Stimulated activated CD8-positive, alpha-beta memory T cell treated with anti-CD3 and anti-CD28 coated beads, Interleukin-15, amount 100 ng/mL, for 1 hour (primary cell): ENCODE results near the gene PLCD1.
"Not testable (repeated sequence)": the region's sequence is repeated elsewhere in the genome, so short reads cannot be mapped to it uniquely, and the experiment has no call there.

Experiments
- DNase-seq: peaks from one replicate; pipeline ENCODE4 v3.0.0-alpha.2; 2020; ENCODE audit warnings: low read depth

PLCD1 gene

DNA sequence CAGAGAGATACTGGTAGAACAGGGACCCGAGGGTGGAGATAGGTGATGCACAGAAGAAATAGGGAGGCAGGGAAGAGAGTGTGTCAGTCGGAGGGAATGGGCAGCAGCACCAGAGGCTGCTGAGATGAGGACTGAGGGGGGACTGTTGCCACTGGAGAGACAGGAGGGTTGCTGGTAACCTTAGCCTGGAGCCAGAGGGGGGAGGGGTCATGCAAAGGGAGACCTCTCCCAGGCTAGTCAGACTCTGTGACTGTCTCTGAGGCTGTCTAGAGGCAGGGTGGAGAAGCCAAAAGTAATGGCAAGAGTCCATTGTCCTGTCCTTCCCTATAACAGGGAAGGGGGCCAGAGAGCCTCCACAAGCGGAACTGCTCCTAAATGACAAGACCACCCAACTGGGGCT is 7.5 kb upstream of the PLCD1 start:
- no peak for DNase-seq

DNA sequence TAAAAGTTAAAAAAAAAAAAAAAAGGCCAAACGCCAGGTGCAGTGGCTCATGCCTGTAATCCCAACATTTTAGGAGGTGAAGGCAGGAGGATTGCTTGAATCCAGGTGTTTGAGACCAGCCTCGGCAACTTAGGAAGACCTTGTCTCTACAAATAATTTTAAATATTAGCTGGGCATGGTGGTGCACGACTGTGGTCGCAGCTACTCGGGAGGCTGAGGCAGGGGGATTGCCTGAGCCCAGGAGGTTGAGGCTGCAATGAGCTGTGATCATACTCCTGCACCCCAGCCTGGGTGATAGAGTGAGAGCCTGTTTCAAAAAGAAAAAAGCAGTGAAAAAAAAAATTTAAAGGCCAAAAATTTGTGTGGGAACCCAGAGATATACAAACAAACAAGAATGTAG is 6.8 kb upstream of the PLCD1 start:
- DNase-seq = no peak

DNA sequence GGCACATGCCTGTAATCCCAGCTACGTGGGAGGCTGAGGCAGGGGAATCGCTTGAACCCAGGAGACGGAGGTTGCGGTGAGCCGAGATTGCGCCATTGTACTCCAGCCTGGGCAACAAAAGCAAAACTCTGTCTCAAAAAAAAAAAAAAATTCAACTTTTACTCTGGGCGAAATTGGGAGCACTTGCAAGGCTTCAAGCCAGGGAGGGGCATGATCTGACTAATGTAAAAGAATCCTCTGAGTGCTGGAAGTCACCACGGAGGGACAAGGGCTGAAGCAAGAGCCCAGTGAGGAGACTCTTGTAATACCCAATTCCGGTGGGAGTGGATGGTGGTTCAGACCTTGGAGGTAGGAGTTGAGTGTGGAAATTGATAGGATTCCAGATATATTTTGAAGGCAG is 4.9 kb upstream of the PLCD1 start:
- not testable (repeated sequence) for DNase-seq

DNA sequence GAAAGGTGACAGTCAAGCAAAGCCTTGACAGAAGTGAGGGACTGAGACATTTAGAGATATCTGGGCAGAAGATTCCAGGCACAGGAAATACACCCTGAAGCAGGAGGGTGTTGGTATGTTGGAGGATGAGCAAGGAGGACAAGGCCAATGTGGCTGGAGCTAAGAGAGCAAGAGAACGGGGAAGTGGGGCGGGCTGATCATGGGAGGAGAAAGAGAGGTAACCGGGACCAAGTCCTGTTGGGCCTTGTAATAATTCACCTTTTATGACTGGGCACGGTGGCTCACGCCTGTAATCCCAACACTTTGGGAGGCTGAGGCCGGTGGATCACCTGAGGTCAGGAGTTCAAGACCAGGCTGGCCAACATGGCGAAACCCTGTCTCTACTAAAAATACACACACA is 4.1 kb upstream of the PLCD1 start:
- not testable (repeated sequence) for DNase-seq

DNA sequence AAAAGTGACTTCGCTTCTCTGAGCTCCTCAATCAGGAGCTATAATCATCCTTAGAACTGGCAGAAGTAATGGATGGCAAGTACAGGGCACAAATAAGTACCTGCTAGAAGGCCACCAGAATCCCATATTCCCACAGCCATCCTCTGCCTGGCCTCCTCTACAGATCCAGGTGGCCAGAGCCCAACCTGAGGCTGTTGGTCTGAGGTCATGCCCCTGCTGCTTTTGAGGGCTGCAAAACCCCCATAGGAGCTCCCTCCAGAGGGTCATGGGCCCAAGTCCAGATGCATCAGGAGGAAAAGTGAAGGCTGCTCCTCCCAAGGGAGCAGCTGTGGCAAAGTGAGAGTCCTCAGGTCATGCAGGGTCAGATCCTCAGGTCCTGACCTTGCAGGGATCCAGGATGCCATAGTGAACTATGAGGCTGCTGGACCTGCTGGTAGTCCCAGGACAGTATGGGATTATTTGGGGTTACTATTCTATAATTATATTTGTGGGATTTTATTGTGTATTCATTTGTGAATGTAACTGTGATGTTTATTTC is 3.0 kb upstream of the PLCD1 start:
- no peak for DNase-seq

DNA sequence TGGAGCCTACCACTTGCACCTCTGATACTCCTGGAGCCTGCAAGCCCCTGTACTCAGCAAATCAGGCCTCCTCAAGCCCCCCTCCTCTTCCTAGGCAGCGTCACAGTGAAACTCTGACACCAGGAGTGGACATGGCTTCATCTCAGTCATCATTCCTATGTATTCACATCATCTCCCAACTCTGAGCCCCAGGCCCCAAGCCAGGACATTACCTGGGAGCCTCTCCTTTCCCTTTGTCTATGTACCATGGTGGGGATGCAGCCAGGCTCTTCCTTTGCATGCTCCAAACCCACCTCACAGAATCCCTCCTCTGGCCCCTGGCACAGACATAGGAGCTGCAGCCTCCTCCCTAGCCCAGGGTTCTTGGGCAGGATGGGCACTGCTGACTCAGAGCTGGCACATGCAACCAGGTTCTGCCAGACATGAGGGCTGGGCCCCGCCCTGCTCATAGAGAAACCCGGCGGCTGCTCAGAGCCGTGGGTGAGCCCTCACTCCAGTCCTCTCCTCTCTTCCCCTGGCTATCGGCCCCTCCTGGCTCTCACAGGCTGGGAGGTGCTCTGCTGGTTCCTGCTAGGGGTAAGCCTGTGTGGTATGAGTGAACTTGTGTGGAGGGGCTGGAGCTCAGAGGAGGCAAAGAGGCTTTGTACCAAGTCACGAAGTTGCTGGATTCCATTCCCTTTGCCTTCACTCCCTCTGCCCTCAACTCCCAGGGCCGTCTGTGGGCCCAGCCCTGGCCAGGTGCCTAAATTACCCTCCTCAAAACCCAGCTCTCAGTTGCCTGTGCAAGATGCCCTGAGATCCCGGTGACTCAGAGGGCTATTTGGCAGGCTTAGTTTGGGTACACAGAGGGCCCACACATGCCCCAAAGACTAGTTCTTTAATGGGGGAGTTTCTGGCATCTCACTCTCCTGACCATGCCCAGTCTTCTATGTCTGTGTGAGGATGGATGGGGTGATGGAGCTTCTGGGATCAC is 1.9 kb upstream of the PLCD1 start:
- DNase-seq = no peak

DNA sequence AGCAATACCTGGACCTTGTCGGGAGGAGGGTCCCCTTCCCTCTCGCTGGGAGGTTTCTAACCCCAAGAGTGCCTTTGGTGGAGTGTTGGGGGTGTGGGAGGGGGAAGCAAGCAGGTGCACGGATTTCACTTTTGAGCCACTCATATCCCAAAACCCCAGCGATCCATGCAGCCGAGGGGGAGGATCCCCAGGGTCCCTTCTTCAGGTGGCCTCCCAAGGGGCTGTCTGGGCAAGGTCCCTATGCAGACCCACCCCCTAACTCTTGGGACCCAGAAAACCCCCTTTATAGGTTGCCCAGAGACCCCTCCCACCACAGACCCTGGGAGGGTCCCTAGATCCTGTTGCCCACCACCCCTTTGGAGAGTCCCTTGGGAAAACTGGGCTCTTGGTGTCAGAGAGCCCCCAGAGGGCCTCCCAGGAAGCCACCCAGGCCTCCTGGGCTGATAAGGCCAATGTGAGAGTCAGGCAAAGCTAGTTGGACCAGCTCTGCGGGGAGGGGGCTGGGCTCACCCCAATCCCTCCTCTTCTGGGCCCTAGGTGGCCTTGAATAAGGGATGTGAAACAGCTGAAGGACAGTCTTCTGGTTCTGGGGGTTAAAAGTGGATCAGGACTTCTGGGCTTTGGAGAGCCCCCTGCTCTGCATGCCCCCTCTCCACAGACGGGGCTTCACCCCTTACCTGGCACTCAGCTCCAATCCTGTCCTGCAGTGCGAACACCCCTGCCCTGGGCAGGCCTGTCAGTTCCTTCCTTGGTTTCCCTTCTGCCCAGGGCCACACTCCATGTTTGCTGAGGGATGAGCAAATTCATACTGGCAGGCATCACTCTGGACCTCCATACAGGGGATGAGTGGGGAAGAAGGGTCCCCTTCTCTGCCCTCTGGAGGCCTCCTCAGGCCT is 932 bp upstream of the PLCD1 start:
- no peak for DNase-seq

DNA sequence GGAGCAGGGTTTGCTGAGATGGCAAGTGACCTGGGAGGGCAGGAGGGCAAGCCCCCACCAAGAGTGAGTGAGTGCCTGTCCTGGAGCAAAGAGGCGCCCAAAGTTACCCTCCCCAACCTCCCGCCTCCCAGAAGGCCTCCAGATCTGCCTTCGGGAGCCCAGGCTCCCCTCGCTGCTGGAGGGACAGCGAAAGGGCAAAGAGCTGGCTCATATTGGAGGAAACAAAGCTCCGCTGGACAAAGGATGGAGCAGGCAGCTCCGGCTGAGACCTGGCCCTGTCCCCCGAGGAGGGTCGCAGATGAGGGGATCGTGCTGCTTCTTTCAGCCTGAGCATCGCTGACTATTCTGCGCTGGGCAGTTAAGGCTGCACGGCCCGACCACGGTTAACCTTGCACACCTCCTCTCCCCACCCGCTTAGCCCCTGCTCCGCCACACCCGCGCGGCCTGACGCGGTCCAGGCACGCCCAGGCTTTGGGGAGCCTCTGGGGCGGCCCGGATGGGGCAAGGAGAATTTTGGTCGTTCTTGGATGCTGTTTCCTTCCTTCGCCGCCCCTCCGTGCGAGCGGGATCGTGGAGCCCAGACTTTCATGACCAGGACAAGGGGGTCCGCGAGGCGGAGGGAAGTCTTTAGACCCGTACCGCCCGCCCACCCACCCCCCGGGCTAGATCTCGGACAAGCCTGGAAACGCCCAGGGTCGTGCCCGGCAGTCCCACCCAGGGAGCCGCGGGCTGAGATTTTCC is 651 bp downstream of the PLCD1 start:
- no peak for DNase-seq

DNA sequence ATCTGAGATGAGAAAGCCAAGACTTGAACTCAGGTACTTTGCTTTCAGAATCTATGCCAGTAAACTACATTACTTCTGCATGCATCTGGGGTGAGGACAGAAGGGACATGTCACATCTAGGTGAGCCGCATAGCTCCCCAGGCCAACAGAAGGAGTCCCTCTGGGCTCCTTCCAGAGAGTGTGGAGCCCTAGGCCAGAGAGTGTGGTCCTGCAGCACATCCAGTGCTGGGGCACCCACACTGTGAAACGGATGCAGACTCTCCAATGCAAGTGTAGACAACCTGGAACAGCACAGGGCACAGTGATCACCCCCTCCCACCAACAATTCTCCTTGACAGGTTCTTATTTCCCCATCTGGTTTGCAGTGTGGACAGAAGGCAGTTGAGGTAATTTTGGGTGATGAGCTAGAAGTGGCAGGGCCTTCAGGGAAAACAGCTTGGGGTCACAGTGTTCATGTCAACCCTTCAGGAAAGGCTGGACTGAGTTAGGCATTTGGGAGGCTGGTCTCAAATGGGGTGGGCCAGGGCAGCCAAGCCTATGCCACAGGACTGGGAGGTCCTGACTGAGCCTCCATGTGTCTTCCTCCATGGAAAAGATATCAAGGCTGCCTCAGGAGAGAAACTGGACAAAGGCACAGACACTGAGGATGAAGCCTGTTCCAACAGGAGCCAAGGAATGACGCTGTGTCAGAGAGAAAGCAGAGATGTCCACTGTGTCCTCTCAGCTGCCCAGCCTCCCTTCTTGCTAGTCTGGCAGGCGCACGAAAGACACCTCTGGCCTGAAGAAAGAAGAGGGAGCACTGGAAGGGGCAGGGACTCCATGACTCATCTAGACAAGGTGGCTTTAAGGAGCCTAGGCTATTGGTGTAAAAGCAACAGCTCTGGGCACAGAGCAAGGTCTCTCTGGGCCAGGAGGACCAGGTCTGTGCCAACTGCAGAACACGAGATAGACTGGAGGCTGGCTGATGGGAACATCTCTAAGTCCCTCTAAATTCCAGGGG is 1.7 kb downstream of the PLCD1 start:
- DNase-seq = no peak

DNA sequence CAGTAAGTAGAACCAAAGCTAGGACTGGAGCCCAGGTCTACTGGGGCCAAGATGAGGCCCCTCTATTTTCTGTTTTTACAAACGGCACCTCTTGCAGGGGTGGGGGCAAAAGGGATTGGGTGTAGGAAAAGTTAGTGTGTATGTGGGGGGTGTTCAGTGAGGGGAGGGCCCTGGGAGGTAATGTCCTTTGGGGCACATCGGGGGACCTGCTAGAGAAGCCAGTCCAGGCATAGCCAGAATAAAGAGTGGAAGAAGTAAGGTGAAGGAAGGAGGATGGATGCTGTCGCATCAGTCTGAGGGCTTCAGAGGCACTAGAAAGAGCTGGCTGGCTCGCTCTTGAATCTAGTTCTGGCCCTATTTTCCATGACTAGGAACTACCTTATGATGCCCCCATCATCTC is 2.6 kb downstream of the PLCD1 start:
- DNase-seq = no peak

DNA sequence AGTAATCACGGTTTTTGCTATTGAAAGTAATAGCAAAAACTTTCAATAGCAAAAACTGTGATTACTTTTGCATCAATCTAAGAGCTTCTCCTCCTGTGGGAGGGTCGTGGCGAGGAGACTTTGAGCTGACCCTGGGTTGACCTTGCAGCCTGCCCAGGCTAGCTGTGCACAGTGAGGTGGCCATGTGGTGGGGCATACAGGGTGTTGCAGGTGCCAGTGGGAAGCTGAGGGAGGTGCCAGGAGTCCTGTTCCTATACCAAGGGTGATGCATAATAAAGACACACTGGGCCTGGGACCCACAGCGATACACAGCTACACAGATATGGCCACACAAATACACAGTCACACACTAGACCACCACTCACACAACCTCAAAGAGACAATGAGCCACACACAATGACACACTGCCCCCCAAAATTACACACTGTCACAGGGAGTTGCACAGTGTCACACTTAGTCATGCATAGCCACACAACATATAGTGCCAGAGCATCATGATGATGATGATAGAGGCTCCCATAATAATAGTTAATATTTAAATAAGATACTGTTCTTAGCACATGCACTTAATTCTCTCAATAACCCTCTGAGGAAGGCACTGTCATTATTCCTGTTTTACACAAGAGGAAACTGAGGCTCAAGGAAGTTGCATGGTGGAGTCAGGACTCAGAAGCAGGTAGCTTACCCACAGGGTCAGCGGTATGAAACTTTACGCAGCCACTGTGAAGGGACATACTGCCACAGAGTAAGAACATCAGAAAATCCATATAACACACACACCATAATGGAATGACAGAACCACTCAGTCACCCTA is 6.3 kb downstream of the PLCD1 start:
- DNase-seq = no peak

DNA sequence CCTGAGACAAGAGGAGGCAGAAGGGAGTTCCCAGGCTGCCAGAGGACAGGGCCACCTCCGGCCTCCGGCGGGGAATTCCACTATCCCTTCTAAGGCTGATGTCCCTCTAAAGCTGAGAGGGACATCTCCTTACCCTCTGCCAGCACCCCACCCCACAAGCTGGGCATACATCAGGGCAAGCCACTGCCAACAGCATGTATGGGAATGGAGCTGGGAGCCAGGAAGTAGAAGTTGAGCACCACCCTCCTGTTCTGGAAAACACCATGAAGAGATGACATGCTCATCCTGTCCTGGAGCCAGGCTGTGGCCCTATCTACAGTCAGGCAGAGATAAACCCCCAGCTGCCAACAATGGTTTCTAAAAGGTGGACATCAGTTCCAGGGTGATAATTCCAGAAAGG is 7.1 kb downstream of the PLCD1 start:
- no peak for DNase-seq

DNA sequence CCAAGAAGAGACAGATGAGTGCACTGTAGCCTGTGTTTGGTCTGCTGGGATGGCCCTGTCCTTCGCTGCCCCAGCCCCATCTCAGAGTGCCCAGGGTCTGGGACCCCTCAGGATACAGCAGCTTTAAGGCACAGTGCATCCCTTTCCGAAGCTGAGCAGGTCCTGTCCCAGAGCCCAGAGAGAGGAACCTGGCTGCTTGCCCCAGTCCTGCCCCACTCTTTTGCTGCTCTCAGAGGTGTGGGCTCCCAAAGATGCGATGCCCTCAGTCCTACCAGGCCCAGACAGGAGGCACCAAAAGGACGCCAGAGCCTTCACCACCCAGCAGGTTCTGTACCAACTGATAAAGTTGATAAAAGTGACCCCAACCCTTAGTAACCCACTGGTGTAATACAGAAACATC is 8.2 kb downstream of the PLCD1 start:
- DNase-seq = no peak

DNA sequence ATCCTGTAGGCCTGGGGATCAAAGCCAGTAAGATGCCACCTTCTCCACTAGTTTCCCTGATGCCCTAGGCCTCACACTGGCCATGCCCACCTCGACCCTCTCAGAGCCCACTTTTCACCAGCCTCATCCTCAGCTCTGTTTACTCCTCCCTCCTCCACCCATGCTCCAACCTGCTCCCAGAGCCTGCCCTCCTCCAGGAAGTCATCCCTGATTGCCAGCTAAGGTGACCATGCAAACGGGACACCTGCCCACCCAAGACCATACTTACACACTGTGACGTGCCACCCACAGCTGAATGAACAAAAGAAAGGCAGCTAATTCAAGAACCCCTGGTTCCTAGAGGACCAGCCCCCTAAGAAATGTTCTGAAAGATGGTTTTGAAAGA is 9.1 kb downstream of the PLCD1 start:
- DNase-seq = no peak

DNA sequence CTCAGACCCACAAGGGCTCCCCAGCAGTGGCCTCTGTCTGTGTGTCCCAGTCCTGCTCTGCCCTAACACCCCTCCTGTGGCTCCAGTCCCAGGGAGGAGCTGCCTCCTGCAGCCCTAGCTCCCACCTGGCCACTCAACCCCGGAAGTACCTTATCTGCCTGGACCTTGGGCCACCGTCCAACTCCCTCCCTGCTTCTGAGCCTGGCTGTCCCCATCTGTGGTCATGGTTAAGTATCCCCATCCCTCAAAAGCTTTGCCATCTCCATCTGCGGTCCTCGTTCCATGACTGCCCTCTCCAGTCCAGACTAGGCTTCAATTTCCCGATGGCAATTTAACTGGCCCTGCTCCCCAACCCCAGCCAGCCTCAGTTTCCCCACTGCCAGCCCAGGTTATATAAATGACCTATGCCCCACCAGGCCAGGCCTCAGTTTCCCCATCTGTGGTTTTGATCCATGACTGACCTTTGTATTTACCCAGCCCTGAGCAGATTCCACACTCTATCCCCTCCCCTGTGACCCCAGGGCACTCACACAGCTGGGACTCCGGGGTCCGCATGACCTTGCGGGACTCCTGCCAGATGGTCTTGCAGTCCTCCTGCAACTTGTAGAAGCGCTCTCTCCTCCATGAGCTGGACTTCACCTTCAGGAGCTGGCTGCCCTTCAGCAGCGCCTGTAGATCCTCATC is 9.6 kb downstream of the PLCD1 start:
- DNase-seq = no peak

DNA sequence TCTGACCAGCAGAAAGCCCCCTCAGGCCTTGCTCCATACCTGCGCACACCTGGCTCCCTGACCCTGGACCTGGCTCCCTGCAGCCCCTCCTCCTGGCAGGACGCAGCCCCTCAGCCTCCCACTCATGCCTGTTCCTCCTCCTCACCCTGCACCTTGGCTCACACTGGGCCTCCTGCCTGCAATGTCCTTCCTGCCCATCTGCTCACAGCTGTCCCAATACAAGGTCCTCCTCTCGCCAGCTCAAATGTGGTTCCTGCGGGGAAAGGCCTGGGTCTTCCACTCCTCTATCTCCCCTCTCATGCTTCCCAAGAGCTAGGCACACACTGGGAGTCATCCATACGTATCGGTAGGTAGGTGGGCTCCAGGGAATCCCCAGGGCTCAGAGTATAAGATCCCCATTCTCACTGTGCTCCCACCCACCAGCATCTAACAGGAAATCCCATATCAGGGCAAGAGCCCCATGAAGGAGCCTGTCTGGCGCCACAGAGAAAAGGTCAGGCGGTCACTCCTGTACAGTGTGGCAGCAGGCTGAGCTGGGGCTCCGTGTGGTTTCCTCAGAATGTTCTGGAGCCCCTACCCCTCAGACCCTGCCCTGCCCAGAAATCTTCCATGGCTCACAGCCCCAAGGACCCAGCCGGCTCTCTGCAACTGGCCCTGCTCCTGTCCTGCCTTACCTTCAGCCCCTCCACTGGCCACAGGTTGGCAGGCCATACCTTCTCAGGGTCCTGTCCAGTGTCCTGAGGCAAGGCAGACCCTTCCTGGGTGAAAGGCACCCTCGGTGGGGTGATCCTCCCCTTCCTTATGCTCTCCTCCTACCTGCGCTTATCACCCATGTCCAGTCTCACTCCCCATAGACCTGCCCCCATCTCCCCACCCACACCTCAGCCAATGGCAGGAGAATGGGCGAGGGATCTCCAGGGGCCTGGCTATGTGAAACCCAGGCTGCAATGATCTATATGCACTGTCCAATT is 10.9 kb downstream of the PLCD1 start:
- no peak for DNase-seq

DNA sequence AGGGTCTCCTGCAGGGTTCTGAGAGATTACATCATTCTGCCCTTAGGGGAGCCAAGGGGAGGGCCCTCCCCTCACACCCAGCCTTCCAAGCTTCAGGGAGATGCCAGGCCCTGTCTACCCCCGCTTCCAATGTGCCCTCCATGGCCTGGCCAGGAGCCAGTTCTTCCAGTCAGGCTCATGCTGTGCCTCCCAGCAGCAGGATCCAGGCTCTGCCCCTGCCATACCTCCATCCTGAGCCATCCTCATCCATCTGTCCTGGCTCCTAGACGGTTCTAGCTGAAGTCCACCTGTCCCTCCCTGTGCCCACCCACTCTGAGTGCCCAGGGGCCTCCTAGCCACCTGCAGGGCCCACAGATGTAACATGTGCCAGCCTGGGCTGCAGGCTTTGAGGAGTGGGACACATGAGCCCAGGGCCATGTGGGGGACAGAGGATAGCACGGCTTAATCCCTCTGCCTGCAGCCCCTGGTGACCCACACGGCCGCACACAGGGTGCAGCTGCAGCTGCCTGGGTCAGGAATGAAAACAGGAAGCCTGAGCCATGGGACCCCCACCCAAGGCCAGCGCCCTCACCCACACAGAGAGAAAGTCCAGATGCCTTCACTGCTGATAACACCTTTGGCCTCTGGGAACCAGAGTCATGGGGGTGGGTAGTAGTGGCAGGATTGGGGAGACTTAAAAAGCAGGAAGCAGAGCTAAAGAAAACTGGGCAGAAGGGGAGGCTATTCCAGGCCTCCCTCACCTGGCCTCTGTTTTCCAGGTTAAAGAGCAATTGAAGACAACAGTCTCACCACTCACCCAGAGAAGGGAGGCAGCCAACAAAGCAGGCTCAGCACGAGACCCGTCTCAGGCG is 11.8 kb downstream of the PLCD1 start:
- no peak for DNase-seq
